Testis (tissue), 2 donors: ENCODE data around the gene KLHDC4.

Experiments used
- POLR2A ChIP-seq: fragments of 450-650 bp; IDR thresholded peaks from one replicate; pipeline ENCODE4 v1.6.1; 2017; ENCODE audit warnings: antibody characterized with exemption, mild to moderate bottlenecking, moderate library complexity
- TF ChIP-seq, protein P1 (sequence below), 3 experiments: fragments of 450-650 bp in 2 of 3; fragments of 200-600 bp in 1 of 3; sonication (generic) in 1 of 3; IDR thresholded peaks; one replicate each; pipeline ENCODE4 v1.5.1; 2016 to 2019; ENCODE audit warnings: antibody characterized with exemption in 3 of 3, mild to moderate bottlenecking in 2 of 3, moderate library complexity in 1 of 3

GRCh38 chr16:87740909-87741424 is 24.8 kb downstream of the KLHDC4 start:
- TF ChIP-seq, protein P1, sequence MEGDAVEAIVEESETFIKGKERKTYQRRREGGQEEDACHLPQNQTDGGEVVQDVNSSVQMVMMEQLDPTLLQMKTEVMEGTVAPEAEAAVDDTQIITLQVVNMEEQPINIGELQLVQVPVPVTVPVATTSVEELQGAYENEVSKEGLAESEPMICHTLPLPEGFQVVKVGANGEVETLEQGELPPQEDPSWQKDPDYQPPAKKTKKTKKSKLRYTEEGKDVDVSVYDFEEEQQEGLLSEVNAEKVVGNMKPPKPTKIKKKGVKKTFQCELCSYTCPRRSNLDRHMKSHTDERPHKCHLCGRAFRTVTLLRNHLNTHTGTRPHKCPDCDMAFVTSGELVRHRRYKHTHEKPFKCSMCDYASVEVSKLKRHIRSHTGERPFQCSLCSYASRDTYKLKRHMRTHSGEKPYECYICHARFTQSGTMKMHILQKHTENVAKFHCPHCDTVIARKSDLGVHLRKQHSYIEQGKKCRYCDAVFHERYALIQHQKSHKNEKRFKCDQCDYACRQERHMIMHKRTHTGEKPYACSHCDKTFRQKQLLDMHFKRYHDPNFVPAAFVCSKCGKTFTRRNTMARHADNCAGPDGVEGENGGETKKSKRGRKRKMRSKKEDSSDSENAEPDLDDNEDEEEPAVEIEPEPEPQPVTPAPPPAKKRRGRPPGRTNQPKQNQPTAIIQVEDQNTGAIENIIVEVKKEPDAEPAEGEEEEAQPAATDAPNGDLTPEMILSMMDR (IDR thresholded peaks at IDR 0.05): no peak
- TF ChIP-seq POLR2A: no peak
